GM19372 (cell line): Measurements from ENCODE around the gene PDE4B.
"Not testable (repeated sequence)": the region's sequence is repeated elsewhere in the genome, so short reads cannot be mapped to it uniquely, and the experiment has no call there.

Experiments
- ATAC-seq: cut with Tn5 transposase; IDR thresholded peaks from one replicate; pipeline ENCODE4 v1.9.1; 2021; ENCODE audit warnings: mild to moderate bottlenecking, low read depth, moderate library complexity; ENCODE audit not compliant: unreplicated experiment

PDE4B gene

DNA sequence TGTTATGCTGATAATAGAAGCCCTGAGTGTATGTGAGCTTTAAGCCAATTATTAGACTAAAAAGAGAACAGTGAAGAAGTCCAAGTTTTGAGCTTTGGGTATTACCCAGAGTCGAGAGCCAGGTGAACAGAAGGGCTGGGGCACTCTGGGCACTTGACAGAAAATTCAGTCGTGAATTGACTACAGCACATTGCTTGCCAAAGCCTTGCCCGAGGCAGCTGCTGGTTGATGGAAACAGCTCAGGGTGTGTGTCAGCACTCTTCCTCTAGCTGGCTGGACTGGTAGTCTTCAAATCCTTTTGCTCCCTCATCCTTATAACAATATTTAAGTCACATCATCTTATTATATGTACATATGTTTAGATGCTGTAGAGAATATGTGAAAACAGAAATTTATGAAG lies 21.3 kb downstream of the PDE4B start:
- no peak for ATAC-seq

DNA sequence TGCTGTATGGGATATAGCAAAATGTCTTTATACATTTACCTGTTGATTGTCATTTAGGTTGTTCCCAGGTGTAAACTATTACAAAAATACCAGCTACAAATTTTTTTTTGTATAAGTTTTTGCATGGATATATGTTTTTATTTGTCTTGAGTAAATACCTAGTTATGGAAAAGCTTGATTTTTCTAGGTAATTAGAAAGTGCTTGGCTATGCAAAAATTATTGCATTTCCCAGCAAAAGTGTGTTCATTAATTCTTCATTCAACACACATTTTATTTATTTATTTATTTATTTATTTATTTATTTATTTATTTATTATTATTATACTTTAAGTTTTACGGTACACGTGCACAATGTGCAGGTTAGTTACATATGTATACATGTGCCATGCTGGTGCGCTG lies 22.1 kb downstream of the PDE4B start:
- ATAC-seq, result no peak

DNA sequence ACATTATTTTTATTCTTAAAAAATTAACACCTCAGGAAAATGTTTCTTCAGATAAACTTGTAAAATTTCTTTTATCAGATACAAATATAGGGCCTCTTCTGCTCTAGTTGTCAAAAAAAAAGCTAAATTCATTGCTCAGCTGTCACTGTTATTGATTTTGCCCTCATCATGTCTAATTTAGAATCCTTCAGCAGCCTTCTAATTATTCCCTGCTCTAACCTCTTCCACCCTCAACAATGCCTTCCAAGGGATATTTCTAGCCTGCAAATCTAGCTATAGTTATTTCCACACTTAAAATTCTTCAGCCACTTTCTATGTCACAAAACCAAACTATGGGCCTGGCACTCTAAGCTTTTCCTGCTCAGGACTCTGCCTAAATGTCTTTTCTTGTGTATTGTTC lies 25.2 kb downstream of the PDE4B start:
- no peak for ATAC-seq

DNA sequence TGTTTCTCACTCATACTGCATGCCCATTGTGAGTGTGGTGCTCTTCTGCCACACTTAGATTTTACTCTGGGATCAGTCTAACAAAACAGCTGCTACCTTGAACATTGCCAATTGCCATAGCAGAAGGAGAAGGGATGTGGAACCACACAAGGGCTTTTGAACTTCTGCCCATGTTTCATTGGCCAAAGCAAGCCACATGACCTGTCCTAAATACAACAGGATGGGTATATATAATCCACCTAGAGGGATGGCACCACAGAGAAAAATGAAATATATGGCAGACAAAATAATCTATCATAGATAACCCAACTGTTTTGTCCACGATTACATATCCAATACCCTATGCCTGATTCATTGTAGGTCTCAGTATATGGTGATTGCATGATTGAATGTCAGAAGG lies 26.3 kb downstream of the PDE4B start:
- ATAC-seq, result no peak

DNA sequence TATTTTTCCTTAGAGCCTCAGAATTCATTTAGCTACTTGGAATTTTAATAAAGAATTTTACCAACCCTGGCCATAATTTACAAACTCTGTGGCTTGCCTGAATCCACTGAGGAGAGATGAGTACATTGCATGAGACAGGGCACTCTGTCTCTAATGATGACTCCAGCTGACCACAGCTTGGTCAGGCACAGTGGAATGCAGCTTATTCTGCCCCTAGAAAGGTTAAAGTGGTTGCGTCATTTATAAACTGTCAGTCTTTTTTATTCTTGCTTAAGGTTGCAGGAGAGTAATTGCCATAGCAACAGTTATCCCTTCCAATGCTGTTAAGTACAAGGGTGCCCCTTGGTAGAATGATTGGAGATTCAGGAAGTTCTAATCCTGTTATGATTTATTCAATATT lies 28.3 kb downstream of the PDE4B start:
- ATAC-seq, result no peak

DNA sequence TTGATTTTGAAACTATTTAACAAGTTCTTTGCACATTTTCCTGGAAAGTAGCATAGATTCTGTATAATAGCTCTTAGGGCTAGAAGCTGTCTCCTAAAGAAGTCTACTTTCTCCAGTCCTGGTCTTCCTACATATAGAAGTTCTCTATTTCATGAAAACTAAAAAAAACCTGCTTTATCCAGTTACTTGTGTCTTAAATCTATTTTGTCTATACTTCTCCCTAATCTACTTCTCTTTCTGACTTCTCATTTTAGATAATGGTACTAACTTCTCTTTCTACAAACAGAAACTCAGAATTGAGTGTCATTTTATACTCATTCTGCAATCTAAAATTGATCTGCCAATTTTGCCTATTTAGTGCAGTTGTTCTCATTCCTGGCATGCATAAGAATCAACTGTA lies 28.7 kb downstream of the PDE4B start:
- no peak for ATAC-seq

DNA sequence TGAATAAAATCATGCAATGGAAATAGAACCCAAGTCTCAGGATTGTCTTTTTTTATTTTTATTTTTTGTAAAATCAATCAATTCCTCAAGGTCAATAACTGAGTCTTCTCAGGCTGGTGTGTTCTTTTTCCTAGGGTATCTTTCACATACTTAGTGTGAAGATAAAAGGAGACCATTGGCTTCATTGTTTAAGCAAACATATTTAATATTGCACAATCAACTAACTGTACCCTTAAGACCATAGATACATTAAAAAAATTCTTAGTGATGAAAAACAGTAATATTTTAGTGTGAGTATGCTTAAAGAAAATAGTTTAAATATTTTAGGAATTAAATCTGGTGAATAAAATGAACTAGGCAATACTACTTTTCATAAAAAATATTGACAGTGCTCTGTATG lies 31.4 kb downstream of the PDE4B start:
- ATAC-seq, result no peak

DNA sequence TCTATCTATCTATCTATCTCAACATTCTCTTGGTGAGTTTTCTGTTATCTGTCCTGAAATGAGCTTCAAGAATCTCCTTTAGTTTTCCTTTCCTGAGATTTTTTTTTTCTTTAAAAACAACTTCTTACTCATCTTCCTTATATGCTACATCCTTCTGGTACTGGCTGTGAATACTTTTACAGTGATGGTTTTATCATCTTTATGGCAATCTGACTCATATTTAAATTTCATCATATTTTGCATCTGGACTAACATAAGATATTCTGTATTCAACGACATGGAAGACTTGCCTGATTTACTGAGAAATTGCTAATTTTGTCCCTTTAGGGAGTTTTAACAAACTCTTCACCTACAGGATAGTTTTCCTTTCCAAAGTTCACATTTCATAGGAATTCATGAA lies 33.0 kb downstream of the PDE4B start:
- no peak for ATAC-seq

DNA sequence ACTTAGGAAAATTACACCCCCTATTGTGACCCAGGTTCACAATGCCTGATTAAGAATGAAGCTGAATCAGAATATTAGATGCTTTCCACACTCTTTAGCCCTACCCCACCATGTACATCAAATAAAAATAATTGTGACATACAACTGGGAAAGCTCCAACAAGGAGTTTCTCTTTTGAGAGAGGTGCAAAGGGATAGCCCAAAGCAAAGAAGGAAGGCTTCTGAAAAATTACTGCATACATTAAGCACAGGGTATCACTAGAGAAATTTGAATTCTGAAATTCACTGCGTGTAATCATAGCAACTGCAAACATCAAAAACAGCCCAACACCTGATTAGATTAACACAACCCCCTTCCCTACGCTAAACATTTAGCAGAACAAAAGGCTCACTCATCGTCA lies 34.1 kb downstream of the PDE4B start:
- no peak for ATAC-seq

DNA sequence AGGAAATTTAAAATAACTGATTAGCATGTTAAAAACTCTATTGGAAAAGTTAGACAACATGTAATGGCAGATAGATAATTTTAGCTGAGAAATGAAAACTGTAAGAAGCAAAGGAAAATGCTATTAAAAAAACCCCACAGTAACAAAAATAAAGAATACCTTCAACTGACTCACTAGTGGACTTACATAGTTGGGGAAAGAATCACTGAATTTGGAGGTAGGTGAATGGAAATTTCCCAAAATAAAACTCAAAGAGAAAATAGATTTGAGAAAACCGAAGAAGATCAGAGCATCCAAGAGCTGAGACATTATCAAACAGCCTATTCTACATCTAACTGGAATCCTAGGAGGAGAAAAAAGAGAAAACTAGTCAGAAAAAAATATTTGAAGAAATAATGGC lies 34.7 kb downstream of the PDE4B start:
- ATAC-seq, result no peak

DNA sequence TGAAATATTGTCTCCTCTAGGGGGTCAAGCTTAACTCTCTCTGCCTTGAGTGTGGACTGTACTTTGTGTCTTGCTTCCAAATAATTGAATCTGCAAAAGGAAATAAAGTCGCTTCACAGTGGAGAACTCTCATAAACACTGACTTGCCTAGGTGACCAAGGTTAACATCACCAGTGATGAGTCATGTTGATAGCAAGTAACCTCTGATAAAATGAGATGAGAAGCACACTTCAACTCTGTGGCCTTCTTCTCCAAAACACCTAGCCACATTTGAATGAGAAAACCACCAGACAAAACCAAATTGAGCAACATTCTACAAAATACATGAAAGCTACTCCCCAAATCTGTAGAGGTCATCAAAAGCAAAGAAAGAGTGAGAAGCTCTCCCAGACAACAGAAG lies 37.6 kb downstream of the PDE4B start:
- ATAC-seq, result no peak

DNA sequence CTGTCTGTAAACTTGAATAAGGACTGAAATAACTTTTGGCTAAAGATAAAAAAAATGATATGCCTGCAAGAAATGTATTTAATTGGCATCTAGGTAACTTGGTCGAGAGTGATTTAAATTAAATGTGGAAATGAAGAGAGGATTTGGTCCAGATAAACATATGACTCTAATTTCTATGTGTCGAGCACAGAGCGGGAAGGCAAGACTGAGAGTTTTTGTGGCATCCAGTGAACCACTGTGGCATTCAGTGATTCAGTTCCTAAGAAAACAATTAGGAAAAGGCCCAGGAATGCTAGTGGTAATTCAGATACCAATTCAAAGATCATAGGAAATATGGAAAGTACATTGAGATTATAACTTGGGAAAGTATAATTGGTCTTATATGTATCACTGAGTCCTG lies 39.6 kb downstream of the PDE4B start:
- ATAC-seq, result no peak

DNA sequence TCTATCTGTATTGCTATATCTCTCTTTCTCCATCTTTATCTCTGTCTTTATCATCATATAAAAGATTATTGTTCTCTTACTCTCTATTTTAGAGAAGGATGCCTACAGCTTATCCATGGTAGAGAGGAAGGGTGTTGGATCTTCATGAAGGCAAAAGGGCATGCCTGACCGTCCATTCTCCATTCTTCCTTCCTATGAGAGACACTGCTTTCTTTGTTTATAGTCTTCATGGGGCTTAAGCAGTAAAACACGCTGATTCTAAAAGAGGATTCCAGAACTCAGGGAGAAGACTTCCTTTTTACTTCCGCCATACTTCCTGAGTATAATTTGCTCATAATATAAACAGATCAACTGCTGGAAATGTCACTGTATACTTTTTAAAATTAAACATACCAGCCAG lies 44.0 kb downstream of the PDE4B start:
- no peak for ATAC-seq

DNA sequence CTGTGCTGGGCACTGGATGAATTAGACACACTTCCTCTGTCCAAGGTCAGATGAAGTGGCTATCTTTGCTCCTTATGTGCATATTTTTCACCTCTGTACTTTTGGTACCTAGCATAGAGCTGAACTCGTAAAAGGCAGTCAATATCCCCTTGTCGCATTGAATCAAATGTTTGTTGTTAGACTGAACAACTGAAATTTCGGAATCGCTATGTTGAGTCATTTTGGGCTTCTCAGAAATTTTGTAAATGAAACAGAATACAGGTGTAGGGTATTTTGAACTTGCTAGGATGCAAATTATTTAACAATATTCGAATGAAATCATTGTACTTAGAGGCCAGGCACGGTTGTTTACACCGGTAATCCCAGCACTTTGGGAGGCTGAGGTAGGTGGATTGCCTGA lies 48.0 kb downstream of the PDE4B start:
- ATAC-seq, result no peak

DNA sequence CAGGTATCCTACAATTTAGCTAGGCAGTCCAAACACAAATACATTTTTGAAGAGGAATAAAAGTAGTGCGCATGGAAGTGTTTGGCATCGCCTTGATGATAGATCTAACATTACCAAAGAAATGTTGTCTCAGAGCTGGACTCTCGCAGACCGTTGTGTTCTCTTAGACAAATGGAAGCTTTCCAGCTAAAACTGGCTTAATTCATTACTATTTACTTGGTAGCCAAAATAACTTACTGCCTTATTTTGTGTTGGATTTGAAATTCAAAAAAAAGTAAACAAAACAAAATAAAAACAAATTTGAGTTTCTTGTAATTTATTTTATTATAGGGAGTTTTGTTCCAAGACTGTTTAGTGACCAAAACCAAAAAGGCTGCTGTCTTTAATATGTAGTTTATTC lies 51.6 kb downstream of the PDE4B start:
- ATAC-seq, result no peak

DNA sequence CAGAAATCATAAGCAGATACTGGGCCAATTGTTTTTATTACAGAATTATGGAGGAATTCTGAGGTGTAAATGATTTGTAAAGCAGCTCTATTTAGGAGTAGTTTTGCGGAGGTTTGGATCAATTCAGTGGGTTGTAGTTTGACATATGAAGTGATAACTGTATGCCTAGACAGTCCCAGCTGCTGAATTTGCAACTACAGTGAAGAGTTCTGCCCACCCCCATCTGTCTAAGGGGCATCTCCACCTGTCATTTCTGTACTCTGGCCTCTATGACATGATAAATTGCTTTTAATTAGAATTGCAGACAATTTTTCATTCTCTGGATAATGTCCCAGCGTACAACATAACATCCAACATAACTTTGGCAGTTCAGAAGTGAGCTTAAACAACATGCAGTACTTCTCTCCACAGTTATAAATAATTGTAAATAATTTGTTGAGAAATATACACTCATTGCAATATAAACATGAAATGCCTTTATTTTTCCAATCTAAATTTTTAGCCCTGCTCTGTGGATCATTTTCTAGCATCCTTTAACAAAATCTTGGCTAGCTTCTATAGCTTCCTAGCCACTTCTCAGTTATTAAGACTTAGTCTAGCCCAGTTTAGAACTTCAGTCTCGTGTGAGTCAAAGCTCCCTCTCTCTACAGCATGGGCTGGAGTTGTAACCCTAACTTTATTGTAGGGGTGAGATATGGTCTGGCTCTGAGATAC lies 52.3 kb downstream of the PDE4B start:
- ATAC-seq, result no peak

DNA sequence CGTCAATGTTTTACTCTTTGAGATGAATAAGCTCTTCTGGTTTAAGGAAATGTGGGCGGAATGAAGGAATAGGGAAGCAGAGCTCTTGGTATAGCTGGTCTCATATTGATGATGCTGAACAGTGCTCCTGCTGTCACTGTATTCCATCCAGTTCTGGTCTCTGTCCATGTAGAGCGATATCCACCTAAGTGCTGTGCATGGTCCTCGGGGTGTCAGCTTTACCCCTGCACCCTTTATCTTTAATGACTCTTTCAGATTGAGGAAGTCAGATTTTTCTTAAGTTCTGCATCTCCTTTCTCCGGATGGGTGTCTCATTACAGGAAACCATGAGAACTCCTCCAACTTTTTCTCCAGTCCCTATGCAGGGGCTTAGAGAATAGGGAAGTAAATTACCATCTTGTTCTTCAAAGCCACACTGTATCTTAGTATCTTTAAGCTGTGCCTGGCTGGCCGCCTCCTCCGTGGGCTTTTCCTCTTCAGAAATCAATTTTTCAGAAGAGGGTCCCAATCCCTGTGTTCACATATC lies 52.9 kb downstream of the PDE4B start:
- ATAC-seq, result no peak

DNA sequence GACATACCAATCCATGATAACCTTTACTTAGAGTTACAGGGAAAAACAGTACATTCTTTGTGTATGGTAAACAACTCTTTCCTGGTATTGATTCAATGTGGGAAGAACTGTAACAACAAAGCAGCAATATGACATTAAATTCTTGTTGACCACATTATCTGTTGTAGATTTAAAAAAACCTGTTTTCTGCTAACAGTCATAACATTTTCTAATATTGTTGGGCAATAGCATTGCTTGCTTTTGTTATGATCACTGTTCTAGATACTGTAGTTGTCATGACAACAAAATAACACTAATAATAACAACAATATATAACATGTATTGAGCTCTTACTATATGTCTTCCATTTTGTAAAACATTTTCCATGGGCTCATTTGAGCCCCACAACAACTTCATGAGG lies 54.2 kb downstream of the PDE4B start:
- ATAC-seq, result no peak

DNA sequence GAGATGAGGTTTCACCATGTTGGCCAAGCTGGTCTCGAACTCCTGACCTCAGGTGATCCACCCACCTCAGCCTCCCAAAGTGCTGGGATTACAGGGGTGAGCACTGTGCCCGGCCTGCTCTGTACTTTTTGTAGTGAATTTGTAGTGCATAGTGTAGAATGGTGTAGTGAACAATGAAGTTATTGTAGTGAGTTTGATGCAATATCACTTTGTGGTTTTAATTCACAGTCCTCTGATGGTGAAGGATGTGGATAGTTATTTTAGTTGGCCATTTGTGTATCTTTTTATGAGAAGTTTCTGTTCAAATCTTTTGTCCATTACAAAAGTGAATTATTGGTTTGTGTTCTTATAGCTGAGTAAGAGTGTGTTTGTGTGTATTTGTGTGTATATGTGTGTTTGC lies 57.6 kb downstream of the PDE4B start:
- no peak for ATAC-seq

DNA sequence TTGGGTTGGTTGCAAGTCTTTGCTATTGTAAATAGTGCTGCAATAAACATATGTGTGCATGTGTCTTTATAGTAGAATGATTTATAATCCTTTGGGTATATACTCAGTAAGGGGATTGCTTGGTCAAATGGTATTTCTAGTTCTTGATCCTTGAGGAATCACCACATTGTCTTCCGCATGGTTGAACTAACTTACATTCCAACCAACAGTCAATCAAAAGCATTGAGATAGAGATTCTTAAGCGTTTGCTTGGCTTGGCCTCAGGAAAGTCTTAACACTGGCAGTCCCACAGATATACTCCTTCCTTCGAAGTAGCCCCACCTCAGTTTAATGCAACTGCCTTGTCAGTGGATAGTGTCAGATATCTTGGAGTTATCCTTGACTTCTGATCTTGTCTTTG lies 63.9 kb downstream of the PDE4B start:
- not testable (repeated sequence) for ATAC-seq

DNA sequence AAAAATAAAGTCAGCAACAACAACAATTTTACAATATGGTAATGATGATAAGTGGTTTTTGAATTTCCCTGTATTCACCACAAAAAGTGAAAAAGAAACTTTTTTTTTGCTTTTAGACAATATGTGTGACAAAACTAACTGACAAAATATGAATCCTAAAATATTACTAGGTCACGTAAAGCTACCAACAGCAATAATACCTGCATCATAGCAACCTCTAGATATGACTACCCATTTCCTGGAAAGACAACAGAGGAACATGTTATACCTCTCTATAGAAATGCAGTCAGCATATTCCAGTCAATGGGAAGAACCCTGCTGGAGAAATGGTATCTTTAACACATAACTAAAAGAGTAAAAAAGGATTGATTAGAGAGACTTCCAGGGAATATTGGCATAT lies 73.7 kb downstream of the PDE4B start:
- ATAC-seq, result no peak

DNA sequence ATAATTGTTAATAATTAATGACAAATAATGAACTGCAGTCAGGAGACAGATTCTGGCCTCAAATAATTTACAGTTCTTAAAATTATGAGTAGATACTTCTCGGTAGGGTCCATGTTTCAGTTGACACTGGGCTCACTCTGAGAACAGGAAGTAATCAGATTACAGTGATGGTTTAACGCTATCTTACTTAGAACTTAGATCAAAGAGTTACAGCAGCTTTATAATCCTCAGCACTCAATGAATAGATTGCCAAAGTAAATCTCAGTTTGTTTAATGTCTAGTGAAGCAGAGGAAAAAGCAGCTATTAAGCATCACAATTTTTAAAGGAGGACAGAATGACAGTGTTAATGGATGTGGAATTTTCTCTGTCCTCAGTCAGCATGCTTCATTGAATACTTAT lies 79.6 kb downstream of the PDE4B start:
- ATAC-seq, result no peak

DNA sequence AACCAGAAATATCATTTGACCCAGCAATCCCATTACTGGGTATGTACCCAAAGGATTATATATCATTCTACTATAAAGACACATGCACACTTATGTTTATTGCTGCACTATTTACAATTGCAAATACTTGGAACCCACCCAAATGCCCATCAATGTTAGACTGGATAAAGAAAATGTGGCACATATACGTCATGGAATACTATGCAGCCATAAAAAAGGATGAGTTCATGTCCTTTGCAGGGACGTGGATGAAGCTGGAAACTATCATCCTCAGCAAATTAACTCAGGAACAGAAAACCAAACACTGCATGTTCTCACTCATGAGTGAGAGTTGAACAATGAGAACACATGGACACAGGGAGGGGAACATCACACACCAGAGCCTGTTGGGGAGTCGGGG lies 85.6 kb downstream of the PDE4B start:
- ATAC-seq, result not testable (repeated sequence)
